HG03354 (cell line): ENCODE results near the gene SLC6A6.

ENCODE experiments used
- ATAC-seq: cut with Tn5 transposase; IDR thresholded peaks from one replicate; pipeline ENCODE4 v1.9.1; 2021; ENCODE audit warnings: mild to moderate bottlenecking; ENCODE audit not compliant: unreplicated experiment, poor library complexity, severe bottlenecking

Gene SLC6A6

GRCh38 chr3:14461006-14461747 lies 58.8 kb downstream of the SLC6A6 start:
- ATAC-seq, result no peak

- ATAC-seq, result no peak
Measured at GRCh38 chr3:14461748-14462324, 59.4 kb downstream of the SLC6A6 start.

GRCh38 chr3:14462738-14463137 lies 60.3 kb downstream of the SLC6A6 start:
- ATAC-seq, result no peak

GRCh38 chr3:14463330-14464140 lies 61.1 kb downstream of the SLC6A6 start:
- no peak for ATAC-seq

GRCh38 chr3:14464141-14464465 lies 61.7 kb downstream of the SLC6A6 start:
- no peak for ATAC-seq

GRCh38 chr3:14464521-14464920 lies 62.1 kb downstream of the SLC6A6 start:
- ATAC-seq, result no peak

- ATAC-seq, result no peak
Measured at GRCh38 chr3:14465425-14465824, 63.0 kb downstream of the SLC6A6 start.

- no peak for ATAC-seq
Measured at GRCh38 chr3:14466179-14466903, 63.9 kb downstream of the SLC6A6 start.

GRCh38 chr3:14467814-14468620 lies 65.6 kb downstream of the SLC6A6 start:
- peak; percentile 54 for ATAC-seq

- ATAC-seq, result no peak
Measured at GRCh38 chr3:14468621-14468981, 66.2 kb downstream of the SLC6A6 start.

GRCh38 chr3:14470461-14470860 lies 68.1 kb downstream of the SLC6A6 start:
- no peak for ATAC-seq

GRCh38 chr3:14471016-14471415 lies 68.6 kb downstream of the SLC6A6 start:
- no peak for ATAC-seq

GRCh38 chr3:14471690-14472089 lies 69.3 kb downstream of the SLC6A6 start:
- ATAC-seq, result no peak

- ATAC-seq, result no peak
Measured at GRCh38 chr3:14472471-14473351, 70.3 kb downstream of the SLC6A6 start.

GRCh38 chr3:14473411-14473891 lies 71.0 kb downstream of the SLC6A6 start:
- no peak for ATAC-seq

- no peak for ATAC-seq
Measured at GRCh38 chr3:14474363-14475081, 72.1 kb downstream of the SLC6A6 start.

- no peak for ATAC-seq
Measured at GRCh38 chr3:14475621-14476020, 73.2 kb downstream of the SLC6A6 start.
